Gastroesophageal sphincter (tissue), 3 donors: ENCODE measurements around the gene SGCD.

Experiments used
- EP300 ChIP-seq: sonication (generic); formaldehyde crosslinking; IDR thresholded peaks from one replicate; pipeline ENCODE4 v1.6.1; 2017; ENCODE audit warnings: antibody characterized with exemption, mild to moderate bottlenecking
- POLR2A ChIP-seq, 2 donors: fragments of 450-650 bp; IDR thresholded peaks; one replicate each; pipeline ENCODE4 v1.6.1; 2017; ENCODE audit warnings: antibody characterized with exemption in 2 of 2, mild to moderate bottlenecking in 2 of 2, moderate library complexity in 1 of 2
- POLR2AphosphoS5 ChIP-seq: sonication (generic); formaldehyde crosslinking; IDR thresholded peaks from one replicate; pipeline ENCODE4 v1.6.1; 2017; ENCODE audit warnings: antibody characterized with exemption
- TF ChIP-seq, protein P1 (sequence below), 4 experiments: fragments of 200-600 bp in 2 of 4; fragments of 450-650 bp in 2 of 4; sonication (generic) in 1 of 4; IDR thresholded peaks; one replicate each; pipeline ENCODE4 v1.5.1; 2017 to 2019; ENCODE audit warnings: antibody characterized with exemption in 4 of 4, mild to moderate bottlenecking in 2 of 4, moderate library complexity in 2 of 4

DNA sequence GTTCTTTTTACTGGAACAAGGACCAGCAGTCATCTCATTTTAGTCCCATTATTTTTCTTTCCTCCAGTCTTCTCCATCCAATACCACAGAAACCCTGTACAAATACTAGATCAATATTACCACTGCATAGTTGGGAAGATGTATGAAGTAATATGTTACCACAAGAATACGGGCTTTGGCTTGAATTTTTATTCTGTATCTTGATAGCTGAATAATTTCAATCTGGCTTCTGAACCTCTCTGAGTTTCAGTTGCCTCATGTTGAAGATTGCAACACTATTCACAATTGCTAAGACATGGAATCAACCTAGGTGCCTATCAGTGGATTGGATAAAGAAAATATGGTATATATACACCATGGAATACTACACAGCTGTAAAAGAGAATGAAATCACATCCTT, 82.9 kb downstream of the SGCD start:
- TF ChIP-seq, protein P1, sequence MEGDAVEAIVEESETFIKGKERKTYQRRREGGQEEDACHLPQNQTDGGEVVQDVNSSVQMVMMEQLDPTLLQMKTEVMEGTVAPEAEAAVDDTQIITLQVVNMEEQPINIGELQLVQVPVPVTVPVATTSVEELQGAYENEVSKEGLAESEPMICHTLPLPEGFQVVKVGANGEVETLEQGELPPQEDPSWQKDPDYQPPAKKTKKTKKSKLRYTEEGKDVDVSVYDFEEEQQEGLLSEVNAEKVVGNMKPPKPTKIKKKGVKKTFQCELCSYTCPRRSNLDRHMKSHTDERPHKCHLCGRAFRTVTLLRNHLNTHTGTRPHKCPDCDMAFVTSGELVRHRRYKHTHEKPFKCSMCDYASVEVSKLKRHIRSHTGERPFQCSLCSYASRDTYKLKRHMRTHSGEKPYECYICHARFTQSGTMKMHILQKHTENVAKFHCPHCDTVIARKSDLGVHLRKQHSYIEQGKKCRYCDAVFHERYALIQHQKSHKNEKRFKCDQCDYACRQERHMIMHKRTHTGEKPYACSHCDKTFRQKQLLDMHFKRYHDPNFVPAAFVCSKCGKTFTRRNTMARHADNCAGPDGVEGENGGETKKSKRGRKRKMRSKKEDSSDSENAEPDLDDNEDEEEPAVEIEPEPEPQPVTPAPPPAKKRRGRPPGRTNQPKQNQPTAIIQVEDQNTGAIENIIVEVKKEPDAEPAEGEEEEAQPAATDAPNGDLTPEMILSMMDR (IDR thresholded peaks at IDR 0.05) = no peak
- TF ChIP-seq EP300 (no peak), POLR2AphosphoS5 (no peak), POLR2A (IDR thresholded peaks at IDR 0.05) (no peak)
